Stimulated activated CD8-positive, alpha-beta memory T cell treated with anti-CD3 and anti-CD28 coated beads, Interleukin-7, amount 100 ng/mL, for 4 hours (primary cell): ENCODE results near the gene SNHG17.
"Not testable (repeated sequence)": the region's sequence is repeated elsewhere in the genome, so short reads cannot be mapped to it uniquely, and the experiment has no call there.

Experiments used
- DNase-seq, 2 donors: peaks; one replicate each; pipeline ENCODE4 v3.0.0-alpha.2; 2020; ENCODE audit warnings: low read depth in 2 of 2

Gene SNHG17

GRCh38 chr20:38420388-38421085 lies 14.6 kb downstream of the SNHG17 start:
- DNase-seq: no peak

- no peak for DNase-seq
Measured at GRCh38 chr20:38418509-38419204, 16.5 kb downstream of the SNHG17 start.

GRCh38 chr20:38414769-38415450 lies 20.2 kb downstream of the SNHG17 start:
- no peak for DNase-seq

GRCh38 chr20:38412877-38413577 lies 22.1 kb downstream of the SNHG17 start:
- no peak for DNase-seq

GRCh38 chr20:38407822-38408221 lies 27.3 kb downstream of the SNHG17 start:
- not testable (repeated sequence) for DNase-seq

GRCh38 chr20:38407321-38407720 lies 27.8 kb downstream of the SNHG17 start:
- no peak for DNase-seq

GRCh38 chr20:38406476-38406875 lies 28.7 kb downstream of the SNHG17 start:
- DNase-seq: no peak

- no peak for DNase-seq
Measured at GRCh38 chr20:38405132-38405531, 30.0 kb downstream of the SNHG17 start.

GRCh38 chr20:38404016-38404415 lies 31.1 kb downstream of the SNHG17 start:
- no peak for DNase-seq

GRCh38 chr20:38402816-38403215 lies 32.3 kb downstream of the SNHG17 start:
- no peak for DNase-seq

GRCh38 chr20:38402089-38402488 lies 33.0 kb downstream of the SNHG17 start:
- no peak for DNase-seq

GRCh38 chr20:38395751-38396395 lies 39.3 kb downstream of the SNHG17 start:
- DNase-seq: not testable (repeated sequence)

GRCh38 chr20:38395165-38395564 lies 40.0 kb downstream of the SNHG17 start:
- DNase-seq: no peak

GRCh38 chr20:38393259-38393658 lies 41.9 kb downstream of the SNHG17 start:
- no peak for DNase-seq

GRCh38 chr20:38392356-38392755 lies 42.8 kb downstream of the SNHG17 start:
- no peak for DNase-seq

GRCh38 chr20:38387953-38388352 lies 47.2 kb downstream of the SNHG17 start:
- DNase-seq: no peak

GRCh38 chr20:38386851-38387250 lies 48.3 kb downstream of the SNHG17 start:
- no peak for DNase-seq

- DNase-seq: no peak
Measured at GRCh38 chr20:38386004-38386403, 49.1 kb downstream of the SNHG17 start.

GRCh38 chr20:38383147-38383546 lies 52.0 kb downstream of the SNHG17 start:
- no peak for DNase-seq

- not testable (repeated sequence) for DNase-seq
Measured at GRCh38 chr20:38377838-38378237, 57.3 kb downstream of the SNHG17 start.

GRCh38 chr20:38377039-38377685 lies 58.0 kb downstream of the SNHG17 start:
- DNase-seq: no peak
